ENCODE data around the gene LAMA4. TPM values are rescaled to one million over a fixed set of nuclear protein-coding genes. Genes with fewer than 3 reads are reported as not detected.

Gene LAMA4
- total and polyA plus RNA-seq, 4 donors: 2.1 to 6.0 (median 3.5) TPM

DNA sequence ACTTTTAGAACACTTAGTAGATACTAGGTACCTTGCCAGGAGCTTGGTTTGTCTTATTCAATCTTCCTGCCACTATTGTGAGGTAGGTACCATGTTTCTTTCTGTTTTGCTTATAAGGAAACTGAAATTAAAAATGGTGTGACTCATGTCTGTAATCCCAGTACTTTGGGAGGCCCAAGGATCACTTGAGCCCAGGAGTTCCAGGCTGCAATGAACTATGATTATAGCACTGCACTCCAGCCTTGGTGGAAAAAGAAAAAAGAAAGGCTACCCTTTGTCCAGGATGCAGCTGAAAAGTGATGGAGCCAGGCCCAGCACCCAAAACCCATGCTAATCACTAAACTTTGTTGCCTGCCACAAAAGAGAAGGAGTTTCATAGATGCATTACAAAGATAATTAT is 34.1 kb upstream of the LAMA4 start:
- Histone ChIP-seq H3K27ac (ENCODE audit: low read depth in 1 of 2, low read length in 2 of 2) (no peak overlapping the region), H3K4me3 (ENCODE audit: low read depth in 1 of 3, low read length in 3 of 3) (no peak overlapping the region)
- no peak for DNase-seq (ENCODE audit: low spot score)

DNA sequence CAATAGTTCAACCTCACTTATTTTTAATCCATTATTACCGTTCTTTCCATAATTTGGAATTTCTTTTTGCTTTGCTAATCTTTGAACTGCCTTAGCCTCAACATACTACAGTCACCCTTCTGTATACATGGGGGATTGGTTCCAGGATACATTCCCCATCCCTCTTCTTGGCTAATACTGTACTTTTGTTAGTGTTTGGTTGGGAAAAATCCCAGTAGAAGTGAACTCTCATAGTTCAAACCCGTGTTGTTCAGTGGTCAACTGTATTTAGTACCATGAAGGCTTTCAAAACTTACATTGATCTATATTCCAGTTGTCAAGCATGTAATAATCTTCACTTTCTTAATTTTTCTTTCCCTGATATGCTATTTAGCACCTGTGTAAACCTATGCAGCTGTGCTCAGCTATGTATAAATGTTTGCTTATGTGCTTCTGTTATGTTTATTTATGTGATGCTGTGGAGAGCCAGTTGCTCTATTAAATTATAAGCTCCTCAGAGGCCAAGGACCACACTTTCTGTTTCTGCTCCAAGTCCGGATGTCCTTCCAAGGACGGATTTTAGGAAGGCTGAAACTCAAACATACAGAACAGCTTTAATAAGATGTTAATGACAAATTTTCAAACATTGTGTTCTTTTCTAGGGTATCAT is 33.3 kb upstream of the LAMA4 start:
- no peak overlapping the region for H3K27ac ChIP-seq (ENCODE audit: low read depth in 1 of 2, low read length in 2 of 2)
- no peak for DNase-seq (ENCODE audit: low spot score)
- no peaks in the 10 kb centered on the region for H3K9me3 ChIP-seq (ENCODE audit: control insufficient read depth in 4 of 4, low read length in 3 of 4)
- 77% methylated on average over 4 of the region's 4 CpGs for WGBS
- no peak overlapping the region for H3K9ac ChIP-seq (ENCODE audit: low read depth in 1 of 2, low read length in 2 of 2)
- no peak overlapping the region for H3K4me3 ChIP-seq (ENCODE audit: low read depth in 1 of 3, low read length in 3 of 3)
- no peaks in the 10 kb centered on the region for H3K27me3 ChIP-seq (ENCODE audit: control insufficient read depth in 4 of 4, insufficient read depth in 4 of 4, low read length in 3 of 4)
- H3K36me3 ChIP-seq (ENCODE audit: control insufficient read depth in 4 of 4, insufficient read depth in 3 of 4, low read depth in 1 of 4, low read length in 3 of 4): no peaks in the 10 kb centered on the region
- H3K4me1 ChIP-seq (ENCODE audit: control insufficient read depth in 4 of 4, insufficient read depth in 4 of 4, low read length in 3 of 4): no peaks in the 10 kb centered on the region
- TF ChIP-seq FOXA1 (IDR thresholded peaks at IDR 0.05): no peak
- TF ChIP-seq RXRA (IDR thresholded peaks at IDR 0.05): no peak
- no peak for TF ChIP-seq RAD21 (IDR thresholded peaks at IDR 0.05)
- TF ChIP-seq, protein P1, sequence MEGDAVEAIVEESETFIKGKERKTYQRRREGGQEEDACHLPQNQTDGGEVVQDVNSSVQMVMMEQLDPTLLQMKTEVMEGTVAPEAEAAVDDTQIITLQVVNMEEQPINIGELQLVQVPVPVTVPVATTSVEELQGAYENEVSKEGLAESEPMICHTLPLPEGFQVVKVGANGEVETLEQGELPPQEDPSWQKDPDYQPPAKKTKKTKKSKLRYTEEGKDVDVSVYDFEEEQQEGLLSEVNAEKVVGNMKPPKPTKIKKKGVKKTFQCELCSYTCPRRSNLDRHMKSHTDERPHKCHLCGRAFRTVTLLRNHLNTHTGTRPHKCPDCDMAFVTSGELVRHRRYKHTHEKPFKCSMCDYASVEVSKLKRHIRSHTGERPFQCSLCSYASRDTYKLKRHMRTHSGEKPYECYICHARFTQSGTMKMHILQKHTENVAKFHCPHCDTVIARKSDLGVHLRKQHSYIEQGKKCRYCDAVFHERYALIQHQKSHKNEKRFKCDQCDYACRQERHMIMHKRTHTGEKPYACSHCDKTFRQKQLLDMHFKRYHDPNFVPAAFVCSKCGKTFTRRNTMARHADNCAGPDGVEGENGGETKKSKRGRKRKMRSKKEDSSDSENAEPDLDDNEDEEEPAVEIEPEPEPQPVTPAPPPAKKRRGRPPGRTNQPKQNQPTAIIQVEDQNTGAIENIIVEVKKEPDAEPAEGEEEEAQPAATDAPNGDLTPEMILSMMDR (IDR thresholded peaks at IDR 0.05; ENCODE audit: low read depth, low read length, missing input control): no peak
- TF ChIP-seq JUND (IDR thresholded peaks at IDR 0.05): no peak
- TF ChIP-seq TAF1 (conservative IDR thresholded peaks at IDR 0.05): no peak
- no peak for TF ChIP-seq SP1 (IDR thresholded peaks at IDR 0.05)
- TF ChIP-seq, protein P2, sequence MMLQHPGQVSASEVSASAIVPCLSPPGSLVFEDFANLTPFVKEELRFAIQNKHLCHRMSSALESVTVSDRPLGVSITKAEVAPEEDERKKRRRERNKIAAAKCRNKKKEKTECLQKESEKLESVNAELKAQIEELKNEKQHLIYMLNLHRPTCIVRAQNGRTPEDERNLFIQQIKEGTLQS (IDR thresholded peaks at IDR 0.05): no peak
- no peak for TF ChIP-seq HNF4A (conservative IDR thresholded peaks at IDR 0.05)
- TF ChIP-seq, protein P3, sequence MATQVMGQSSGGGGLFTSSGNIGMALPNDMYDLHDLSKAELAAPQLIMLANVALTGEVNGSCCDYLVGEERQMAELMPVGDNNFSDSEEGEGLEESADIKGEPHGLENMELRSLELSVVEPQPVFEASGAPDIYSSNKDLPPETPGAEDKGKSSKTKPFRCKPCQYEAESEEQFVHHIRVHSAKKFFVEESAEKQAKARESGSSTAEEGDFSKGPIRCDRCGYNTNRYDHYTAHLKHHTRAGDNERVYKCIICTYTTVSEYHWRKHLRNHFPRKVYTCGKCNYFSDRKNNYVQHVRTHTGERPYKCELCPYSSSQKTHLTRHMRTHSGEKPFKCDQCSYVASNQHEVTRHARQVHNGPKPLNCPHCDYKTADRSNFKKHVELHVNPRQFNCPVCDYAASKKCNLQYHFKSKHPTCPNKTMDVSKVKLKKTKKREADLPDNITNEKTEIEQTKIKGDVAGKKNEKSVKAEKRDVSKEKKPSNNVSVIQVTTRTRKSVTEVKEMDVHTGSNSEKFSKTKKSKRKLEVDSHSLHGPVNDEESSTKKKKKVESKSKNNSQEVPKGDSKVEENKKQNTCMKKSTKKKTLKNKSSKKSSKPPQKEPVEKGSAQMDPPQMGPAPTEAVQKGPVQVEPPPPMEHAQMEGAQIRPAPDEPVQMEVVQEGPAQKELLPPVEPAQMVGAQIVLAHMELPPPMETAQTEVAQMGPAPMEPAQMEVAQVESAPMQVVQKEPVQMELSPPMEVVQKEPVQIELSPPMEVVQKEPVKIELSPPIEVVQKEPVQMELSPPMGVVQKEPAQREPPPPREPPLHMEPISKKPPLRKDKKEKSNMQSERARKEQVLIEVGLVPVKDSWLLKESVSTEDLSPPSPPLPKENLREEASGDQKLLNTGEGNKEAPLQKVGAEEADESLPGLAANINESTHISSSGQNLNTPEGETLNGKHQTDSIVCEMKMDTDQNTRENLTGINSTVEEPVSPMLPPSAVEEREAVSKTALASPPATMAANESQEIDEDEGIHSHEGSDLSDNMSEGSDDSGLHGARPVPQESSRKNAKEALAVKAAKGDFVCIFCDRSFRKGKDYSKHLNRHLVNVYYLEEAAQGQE (IDR thresholded peaks at IDR 0.05): no peak
- TF ChIP-seq NR2F2 (IDR thresholded peaks at IDR 0.05): no peak
- no peak for TF ChIP-seq FOXA2 (IDR thresholded peaks at IDR 0.05)
- TF ChIP-seq HNF4G (IDR thresholded peaks at IDR 0.05): no peak
- no peak for TF ChIP-seq YY1 (IDR thresholded peaks at IDR 0.05)
- TF ChIP-seq EGR1 (IDR thresholded peaks at IDR 0.05; ENCODE audit: low read depth in 2 of 2): no peak
- TF ChIP-seq, protein P4, sequence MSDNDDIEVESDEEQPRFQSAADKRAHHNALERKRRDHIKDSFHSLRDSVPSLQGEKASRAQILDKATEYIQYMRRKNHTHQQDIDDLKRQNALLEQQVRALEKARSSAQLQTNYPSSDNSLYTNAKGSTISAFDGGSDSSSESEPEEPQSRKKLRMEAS (IDR thresholded peaks at IDR 0.05): no peak

More for the DNA sequence above, 34.1 kb upstream of the LAMA4 start:
- TF ChIP-seq, protein P2 (IDR thresholded peaks at IDR 0.05): no peak
- TF ChIP-seq, protein P5, sequence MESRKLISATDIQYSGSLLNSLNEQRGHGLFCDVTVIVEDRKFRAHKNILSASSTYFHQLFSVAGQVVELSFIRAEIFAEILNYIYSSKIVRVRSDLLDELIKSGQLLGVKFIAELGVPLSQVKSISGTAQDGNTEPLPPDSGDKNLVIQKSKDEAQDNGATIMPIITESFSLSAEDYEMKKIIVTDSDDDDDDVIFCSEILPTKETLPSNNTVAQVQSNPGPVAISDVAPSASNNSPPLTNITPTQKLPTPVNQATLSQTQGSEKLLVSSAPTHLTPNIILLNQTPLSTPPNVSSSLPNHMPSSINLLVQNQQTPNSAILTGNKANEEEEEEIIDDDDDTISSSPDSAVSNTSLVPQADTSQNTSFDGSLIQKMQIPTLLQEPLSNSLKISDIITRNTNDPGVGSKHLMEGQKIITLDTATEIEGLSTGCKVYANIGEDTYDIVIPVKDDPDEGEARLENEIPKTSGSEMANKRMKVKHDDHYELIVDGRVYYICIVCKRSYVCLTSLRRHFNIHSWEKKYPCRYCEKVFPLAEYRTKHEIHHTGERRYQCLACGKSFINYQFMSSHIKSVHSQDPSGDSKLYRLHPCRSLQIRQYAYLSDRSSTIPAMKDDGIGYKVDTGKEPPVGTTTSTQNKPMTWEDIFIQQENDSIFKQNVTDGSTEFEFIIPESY (IDR thresholded peaks at IDR 0.05): no peak
- TF ChIP-seq GABPA (IDR thresholded peaks at IDR 0.05 in 1 of 2, conservative IDR thresholded peaks at IDR 0.05 in 1 of 2) (no peak), NR2F2 (IDR thresholded peaks at IDR 0.05) (no peak), YY1 (IDR thresholded peaks at IDR 0.05) (no peak)
- TF ChIP-seq, protein P3 (IDR thresholded peaks at IDR 0.05): no peak
- no peaks in the 10 kb centered on the region for H3K9me3 ChIP-seq (ENCODE audit: control insufficient read depth in 4 of 4, low read length in 3 of 4)
- H3K4me1 ChIP-seq (ENCODE audit: control insufficient read depth in 4 of 4, insufficient read depth in 4 of 4, low read length in 3 of 4): no peaks in the 10 kb centered on the region
- H3K36me3 ChIP-seq (ENCODE audit: control insufficient read depth in 4 of 4, insufficient read depth in 3 of 4, low read depth in 1 of 4, low read length in 3 of 4): no peaks in the 10 kb centered on the region
- H3K27me3 ChIP-seq (ENCODE audit: control insufficient read depth in 4 of 4, insufficient read depth in 4 of 4, low read length in 3 of 4): no peaks in the 10 kb centered on the region
- H3K9ac ChIP-seq (ENCODE audit: low read depth in 1 of 2, low read length in 2 of 2): no peak overlapping the region

Data from liver (tissue), 9 donors.